ENCODE measurements around the gene VENTX. TPM values are rescaled to one million over a fixed set of nuclear protein-coding genes. Genes with fewer than 3 reads are reported as not detected.

The VENTX gene
- total RNA-seq, 1 donor from 2014 or later, result 0.23 TPM

DNA sequence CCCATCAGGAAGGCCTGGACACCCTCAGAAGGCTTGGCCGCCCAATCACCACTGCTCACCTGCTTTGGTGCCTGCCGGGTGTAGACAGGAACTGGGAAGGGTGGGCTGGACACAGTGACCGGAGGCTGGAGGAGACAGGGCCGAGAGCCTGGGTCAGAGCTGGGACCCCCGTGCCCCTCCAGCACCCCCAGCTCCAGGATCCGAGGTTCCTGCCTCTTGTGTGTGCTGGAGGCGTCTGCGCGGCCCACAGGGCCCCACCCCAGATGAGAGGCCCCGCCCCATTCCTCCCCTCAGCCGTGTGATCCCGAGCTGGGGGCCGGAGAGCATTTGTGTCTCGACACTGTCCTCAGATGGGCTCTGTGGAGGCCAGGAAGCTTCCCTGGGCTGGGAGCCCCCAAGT lies 29.6 kb downstream of the VENTX start:
- Mint-ChIP-seq H3K9me3 (ENCODE audit: unreplicated experiment) (no peaks in the 10 kb centered on the region), H3K36me3 (ENCODE audit: low read depth, unreplicated experiment) (peaks cover 3% of the 10 kb centered on the region), H3K4me1 (ENCODE audit: unreplicated experiment) (no peaks in the 10 kb centered on the region), H3K27ac (ENCODE audit: unreplicated experiment) (no peak overlapping the region), H3K27me3 (ENCODE audit: unreplicated experiment) (peaks cover 11% of the 10 kb centered on the region), H3K4me3 (ENCODE audit: unreplicated experiment) (no peak overlapping the region)
- TF ChIP-seq, protein P1, sequence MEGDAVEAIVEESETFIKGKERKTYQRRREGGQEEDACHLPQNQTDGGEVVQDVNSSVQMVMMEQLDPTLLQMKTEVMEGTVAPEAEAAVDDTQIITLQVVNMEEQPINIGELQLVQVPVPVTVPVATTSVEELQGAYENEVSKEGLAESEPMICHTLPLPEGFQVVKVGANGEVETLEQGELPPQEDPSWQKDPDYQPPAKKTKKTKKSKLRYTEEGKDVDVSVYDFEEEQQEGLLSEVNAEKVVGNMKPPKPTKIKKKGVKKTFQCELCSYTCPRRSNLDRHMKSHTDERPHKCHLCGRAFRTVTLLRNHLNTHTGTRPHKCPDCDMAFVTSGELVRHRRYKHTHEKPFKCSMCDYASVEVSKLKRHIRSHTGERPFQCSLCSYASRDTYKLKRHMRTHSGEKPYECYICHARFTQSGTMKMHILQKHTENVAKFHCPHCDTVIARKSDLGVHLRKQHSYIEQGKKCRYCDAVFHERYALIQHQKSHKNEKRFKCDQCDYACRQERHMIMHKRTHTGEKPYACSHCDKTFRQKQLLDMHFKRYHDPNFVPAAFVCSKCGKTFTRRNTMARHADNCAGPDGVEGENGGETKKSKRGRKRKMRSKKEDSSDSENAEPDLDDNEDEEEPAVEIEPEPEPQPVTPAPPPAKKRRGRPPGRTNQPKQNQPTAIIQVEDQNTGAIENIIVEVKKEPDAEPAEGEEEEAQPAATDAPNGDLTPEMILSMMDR (IDR thresholded peaks at IDR 0.05; ENCODE audit: unreplicated experiment), result no peak
- no peak for DNase-seq (ENCODE audit: low spot score)

DNA sequence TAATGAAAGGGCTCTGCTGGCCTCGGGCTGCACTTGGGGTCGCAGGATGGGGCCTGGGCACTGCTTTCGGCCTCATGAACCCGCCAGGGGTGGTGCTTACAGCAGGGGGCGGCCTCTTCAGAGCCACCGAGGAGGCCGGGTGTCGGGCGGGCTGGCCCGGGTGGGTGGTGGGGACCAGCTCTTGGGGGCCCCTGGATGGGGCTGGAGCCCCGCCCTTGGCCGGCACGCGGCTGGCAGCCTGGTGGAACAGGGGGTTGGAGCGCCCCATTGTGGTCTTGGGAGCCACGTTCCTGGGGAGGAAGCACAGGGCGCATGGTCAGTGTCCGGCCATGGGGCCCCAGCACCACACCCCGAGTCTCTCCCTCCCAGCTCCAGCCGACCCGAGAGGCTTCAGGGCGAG lies 30.2 kb downstream of the VENTX start:
- Mint-ChIP-seq H3K9me3 (ENCODE audit: unreplicated experiment) (no peaks in the 10 kb centered on the region), H3K4me3 (ENCODE audit: unreplicated experiment) (no peak overlapping the region), H3K27ac (ENCODE audit: unreplicated experiment) (no peak overlapping the region), H3K4me1 (ENCODE audit: unreplicated experiment) (no peaks in the 10 kb centered on the region), H3K36me3 (ENCODE audit: low read depth, unreplicated experiment) (peaks cover 3% of the 10 kb centered on the region), H3K27me3 (ENCODE audit: unreplicated experiment) (peaks cover 11% of the 10 kb centered on the region)
- TF ChIP-seq, protein P1 (IDR thresholded peaks at IDR 0.05; ENCODE audit: unreplicated experiment), result no peak
- DNase-seq (ENCODE audit: low spot score), result no peak

GRCh38 chr10:133268532-133268931 lies 30.9 kb downstream of the VENTX start:
- H3K9me3 Mint-ChIP-seq (ENCODE audit: unreplicated experiment), result no peaks in the 10 kb centered on the region
- no peak overlapping the region for H3K4me3 Mint-ChIP-seq (ENCODE audit: unreplicated experiment)
- H3K27ac Mint-ChIP-seq (ENCODE audit: unreplicated experiment), result no peak overlapping the region
- no peak for DNase-seq (ENCODE audit: low spot score)
- TF ChIP-seq, protein P1 (IDR thresholded peaks at IDR 0.05; ENCODE audit: unreplicated experiment), result no peak
- no peaks in the 10 kb centered on the region for H3K4me1 Mint-ChIP-seq (ENCODE audit: unreplicated experiment)
- H3K36me3 Mint-ChIP-seq (ENCODE audit: low read depth, unreplicated experiment), result peaks cover 3% of the 10 kb centered on the region
- H3K27me3 Mint-ChIP-seq (ENCODE audit: unreplicated experiment), result peaks cover 7% of the 10 kb centered on the region

DNA sequence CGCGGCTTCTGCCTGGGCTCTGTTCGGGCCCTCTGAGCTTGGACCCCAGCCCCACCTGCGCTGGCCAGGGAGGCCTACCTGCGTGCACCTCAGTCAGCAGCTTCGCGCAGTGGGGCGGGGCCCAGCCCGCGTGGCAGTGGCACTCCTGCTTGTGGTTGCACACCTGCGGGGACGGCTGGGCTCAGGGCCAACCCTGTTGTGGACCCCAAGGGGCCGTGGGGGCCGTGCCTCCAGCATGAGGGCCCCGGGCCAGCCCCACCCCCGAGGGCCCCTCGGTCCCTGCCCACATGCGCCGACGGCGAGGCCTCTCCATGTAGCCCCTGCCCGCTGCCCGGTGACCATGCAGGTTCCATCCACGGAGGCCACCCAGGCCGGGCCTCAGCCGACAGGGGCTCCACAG lies 31.7 kb downstream of the VENTX start:
- H3K27me3 Mint-ChIP-seq (ENCODE audit: unreplicated experiment), result peaks cover 4% of the 10 kb centered on the region
- H3K27ac Mint-ChIP-seq (ENCODE audit: unreplicated experiment), result no peak overlapping the region
- DNase-seq (ENCODE audit: low spot score), result no peak
- no peak overlapping the region for H3K4me3 Mint-ChIP-seq (ENCODE audit: unreplicated experiment)
- H3K36me3 Mint-ChIP-seq (ENCODE audit: low read depth, unreplicated experiment), result peaks cover 3% of the 10 kb centered on the region
- H3K9me3 Mint-ChIP-seq (ENCODE audit: unreplicated experiment), result no peaks in the 10 kb centered on the region
- TF ChIP-seq, protein P1 (IDR thresholded peaks at IDR 0.05; ENCODE audit: unreplicated experiment), result no peak
- no peaks in the 10 kb centered on the region for H3K4me1 Mint-ChIP-seq (ENCODE audit: unreplicated experiment)

DNA sequence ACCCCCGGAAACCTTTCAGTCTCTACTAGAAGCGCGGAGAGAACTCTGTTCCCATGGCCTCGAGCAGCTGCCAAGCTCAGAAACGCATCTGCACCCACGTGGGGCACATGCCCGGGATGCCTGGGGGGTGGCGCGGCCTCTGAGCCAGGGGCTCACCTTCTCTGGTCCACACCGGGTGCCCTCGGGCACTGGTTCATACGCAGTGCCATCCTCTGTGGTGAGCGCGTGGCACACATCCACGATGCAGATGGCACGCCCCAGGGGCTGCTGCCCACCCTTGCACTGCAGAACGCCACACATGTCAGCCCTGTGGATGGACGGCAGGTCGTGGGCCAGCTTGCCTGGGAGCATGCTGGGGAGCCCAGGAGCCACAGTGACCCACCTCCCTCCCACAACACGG lies 32.5 kb downstream of the VENTX start:
- Mint-ChIP-seq H3K27me3 (ENCODE audit: unreplicated experiment) (peaks cover 4% of the 10 kb centered on the region), H3K4me1 (ENCODE audit: unreplicated experiment) (no peaks in the 10 kb centered on the region), H3K4me3 (ENCODE audit: unreplicated experiment) (no peak overlapping the region), H3K9me3 (ENCODE audit: unreplicated experiment) (no peaks in the 10 kb centered on the region), H3K36me3 (ENCODE audit: low read depth, unreplicated experiment) (peaks cover 2% of the 10 kb centered on the region), H3K27ac (ENCODE audit: unreplicated experiment) (no peak overlapping the region)
- no peak for DNase-seq (ENCODE audit: low spot score)
- TF ChIP-seq, protein P1 (IDR thresholded peaks at IDR 0.05; ENCODE audit: unreplicated experiment), result no peak

Measured in endothelial cell (in vitro differentiated cells).